ENCODE measurements around the gene NOX4. TPM values are rescaled to one million over a fixed set of nuclear protein-coding genes. Genes with fewer than 3 reads are reported as not detected.
A peak's percentile ranks its signal among the peaks of the same experiment; 100 is the strongest.

NOX4 gene
- not detected in 2 replicates for total RNA-seq (2011; cell fraction: chromatin; rRNA removed; ENCODE audit: low replicate concordance)
- total RNA-seq (2011; cell fraction: nucleolus; rRNA removed) = not detected in 2 replicates
- not detected in 2 replicates for total RNA-seq (2011; cell fraction: nucleoplasm; rRNA removed)
- not detected in 2 replicates for total RNA-seq (2014; rRNA removed)
- not detected in 2 replicates for total RNA-seq (2014; rRNA removed; fragmentation: Illumina TruSeq; extraction: Trizol)
- not detected in 2 replicates for total RNA-seq (2015; rRNA removed; fragmentation: Illumina TruSeq; extraction: Trizol)
- not detected in 2 replicates for total RNA-seq (2021)
- not detected in 2 replicates for polyA plus RNA-seq (2011; rRNA removed)
- polyA plus RNA-seq (2011; cell fraction: cytosol; rRNA removed) = not detected in 2 replicates
- polyA plus RNA-seq (2011; cell fraction: nucleus; rRNA removed) = not detected in 2 replicates
- not detected in 2 replicates for polyA plus RNA-seq (2012)
- polyA plus RNA-seq (2014; fragmentation: Illumina TruSeq; extraction: Trizol) = not detected in 2 replicates
- not detected for polyA plus RNA-seq (2014; fragmentation: Nextera tagmentation; extraction: Ambion mirVana)
- not detected in 2 replicates for polyA plus RNA-seq (2014; rRNA removed)
- polyA minus RNA-seq (2011; rRNA and poly(A)+ RNA removed) = not detected in 2 replicates
- polyA minus RNA-seq (2011; cell fraction: cytosol; rRNA and poly(A)+ RNA removed) = not detected in 2 replicates
- not detected in 2 replicates for polyA minus RNA-seq (2011; cell fraction: nucleus; rRNA and poly(A)+ RNA removed)
- percentile 0 among the genes with signal in this experiment for Bru-seq, nascent RNA
- not detected for BruChase-seq, experiment 1, labeled RNA remaining after a 2-hour chase
- percentile 0 among the genes with signal in this experiment for BruChase-seq, experiment 2, labeled RNA remaining after a 6-hour chase
- long read RNA-seq, experiment 1 = 0 reads
- long read RNA-seq, experiment 2 = 0 reads
- long read RNA-seq, experiment 3 = 0 reads

- no peak for ATAC-seq
- CTCF ChIA-PET (ENCODE audit: low intra/inter-chr PET ratio) = no interaction called here
- no peak for TF ChIP-seq NR0B1 (IDR thresholded peaks at IDR 0.05; ENCODE audit: partially characterized antibody)
- no peak for TF ChIP-seq BRCA1 (IDR thresholded peaks at IDR 0.05)
- TF ChIP-seq BRCA1 (CRISPR knock-in tag; IDR thresholded peaks at IDR 0.05) = no peak
- TF ChIP-seq NELFE (IDR thresholded peaks at IDR 0.05; ENCODE audit: insufficient read depth, insufficient read length) = no peak
- TF ChIP-seq ZNF668 (CRISPR knock-in tag; IDR thresholded peaks at IDR 0.05) = no peak
- TF ChIP-seq HNRNPK (IDR thresholded peaks at IDR 0.05; ENCODE audit: low read depth, low read length, poor library complexity, severe bottlenecking) = no peak
- TF ChIP-seq ZNF24 (IDR thresholded peaks at IDR 0.05) = no peak
- TF ChIP-seq BACH1 (tag; IDR thresholded peaks at IDR 0.05) = no peak
- no peak for TF ChIP-seq GTF2E2 (tag; IDR thresholded peaks at IDR 0.05)
- Histone ChIP-seq H3K9me1 (ENCODE audit: control insufficient read depth, insufficient read depth, low read length) (no peaks in the 10 kb centered on the region), H3K27ac (ENCODE audit: extremely low read depth, low read depth, low read length) (no peak within 1 kb of the TSS), H3K4me1 (replicated peaks in 1 of 2; ENCODE audit: control insufficient read depth in 2 of 2, insufficient read depth in 2 of 2, low read length in 2 of 2) (no peaks in the 10 kb centered on the region), H3K27me3 (ENCODE audit: control insufficient read depth in 2 of 2, insufficient read depth in 2 of 2, low read length in 2 of 2) (no peaks in the 10 kb centered on the region), H3K9ac (ENCODE audit: insufficient read depth in 1 of 2, low read depth in 2 of 2, low read length in 2 of 2) (no peak within 1 kb of the TSS), H3K4me2 (ENCODE audit: insufficient read depth, low read length) (no peak within 1 kb of the TSS), H3K36me3 (ENCODE audit: control insufficient read depth, insufficient read depth, low read length) (no peaks in the 10 kb centered on the region), H3K4me3 (no peak within 1 kb of the TSS), H3K9me3 (replicated peaks; ENCODE audit: control insufficient read depth, insufficient read depth, low read depth, low read length) (no peaks in the 10 kb centered on the region), H4K20me1 (replicated peaks; ENCODE audit: control insufficient read depth, insufficient read depth, low read length) (no peaks in the 10 kb centered on the region), H2AFZ (ENCODE audit: low read depth, low read length) (no peak within 1 kb of the TSS), H3K79me2 (ENCODE audit: control insufficient read depth, insufficient read depth, low read length) (no peaks in the 10 kb centered on the region)
- no TSS peak for BruUV-seq (replicated peaks)
- no peak for DNase-seq (ENCODE audit: extremely low read depth in 1 of 4, low spot score in 3 of 4)
- intact Hi-C loops (cut with micrococcal nuclease) (no loop called here), in situ Hi-C loops (cut with MboI) (no loop called here)
- POLR2A ChIA-PET = no interaction called here
- under 1% methylated on average over 38 of the region's 51 CpGs for WGBS (ENCODE audit: insufficient coverage, low coverage, missing lambda C conversion rate)
- no peak for FAIRE-seq
Measured at GRCh38 chr11:89490981-89491690, at the start of gene NOX4. TSS of gene NOX4 (minus strand) at chr11:89491375. CDS start at chr11:89491246, 129 bp downstream.

Data from K562 (cell line).